ENCODE data around the gene ZNF774. TPM values are rescaled to one million over a fixed set of nuclear protein-coding genes. Genes with fewer than 3 reads are reported as not detected.

The ZNF774 gene
- total RNA-seq, 6 experiments from 2014 or later, result 1.3 to 2.3 (median 2.1) TPM

GRCh38 chr15:90315278-90315982 is 36.7 kb upstream of the ZNF774 start:
- Mint-ChIP-seq H3K9me3 (no peaks in the 10 kb centered on the region), H3K4me1 (ENCODE audit: low read depth) (peaks cover 19% of the 10 kb centered on the region), H3K27me3 (ENCODE audit: insufficient read depth) (peaks cover 5% of the 10 kb centered on the region), H3K27ac (peak overlapping the region; percentile 41; the same call in 1 of the 2 replicates), H3K4me3 (no peak overlapping the region), H3K36me3 (ENCODE audit: low read depth) (no peaks in the 10 kb centered on the region)
- peak; percentile 25 for DNase-seq
- TF ChIP-seq CTCF (IDR thresholded peaks at IDR 0.05), result no peak

- Mint-ChIP-seq H3K36me3 (ENCODE audit: low read depth) (no peaks in the 10 kb centered on the region), H3K27ac (no peak overlapping the region), H3K27me3 (ENCODE audit: insufficient read depth) (peaks cover 5% of the 10 kb centered on the region), H3K4me1 (ENCODE audit: low read depth) (peaks cover 22% of the 10 kb centered on the region), H3K9me3 (no peaks in the 10 kb centered on the region), H3K4me3 (no peak overlapping the region)
- no peak for DNase-seq
- TF ChIP-seq CTCF (IDR thresholded peaks at IDR 0.05), result no peak
These were observed 35.9 kb upstream of the ZNF774 start for GRCh38 chr15:90316139-90316538.

GRCh38 chr15:90318591-90318990 is 33.5 kb upstream of the ZNF774 start:
- Mint-ChIP-seq H3K4me1 (ENCODE audit: low read depth) (peaks cover 22% of the 10 kb centered on the region), H3K9me3 (no peaks in the 10 kb centered on the region), H3K27ac (no peak overlapping the region), H3K4me3 (no peak overlapping the region), H3K36me3 (ENCODE audit: low read depth) (no peaks in the 10 kb centered on the region), H3K27me3 (ENCODE audit: insufficient read depth) (no peaks in the 10 kb centered on the region; the same call in 1 of the 2 replicates)
- TF ChIP-seq CTCF (IDR thresholded peaks at IDR 0.05), result no peak
- no peak for DNase-seq

- H3K27ac Mint-ChIP-seq, result peak overlapping the region; percentile 8
- DNase-seq, result peak; percentile 90
- peaks cover 20% of the 10 kb centered on the region for H3K4me1 Mint-ChIP-seq (ENCODE audit: low read depth)
- H3K27me3 Mint-ChIP-seq (ENCODE audit: insufficient read depth), result no peaks in the 10 kb centered on the region
- H3K9me3 Mint-ChIP-seq, result no peaks in the 10 kb centered on the region
- TF ChIP-seq CTCF (IDR thresholded peaks at IDR 0.05), result peak; percentile 98
- H3K36me3 Mint-ChIP-seq (ENCODE audit: low read depth), result no peaks in the 10 kb centered on the region
- H3K4me3 Mint-ChIP-seq, result peak overlapping the region; percentile 28
These were observed 31.8 kb upstream of the ZNF774 start for GRCh38 chr15:90320062-90320884.

- Mint-ChIP-seq H3K27ac (no peak overlapping the region), H3K36me3 (ENCODE audit: low read depth) (no peaks in the 10 kb centered on the region), H3K4me1 (ENCODE audit: low read depth) (peaks cover 14% of the 10 kb centered on the region), H3K9me3 (no peaks in the 10 kb centered on the region), H3K4me3 (no peak overlapping the region), H3K27me3 (ENCODE audit: insufficient read depth) (no peaks in the 10 kb centered on the region; the same call in 1 of the 2 replicates)
- DNase-seq, result no peak
- TF ChIP-seq CTCF (IDR thresholded peaks at IDR 0.05), result no peak
These were observed 31.2 kb upstream of the ZNF774 start for GRCh38 chr15:90320885-90321278.
